ENCODE data around the gene ANKRD44.

Gene ANKRD44

GRCh38 chr2:197101519-197101918 is 209.1 kb downstream of the ANKRD44 start:
- DNase-seq, result no peak

- no peak for DNase-seq
Measured at GRCh38 chr2:197097578-197098366, 212.8 kb downstream of the ANKRD44 start.

- no peak for DNase-seq
Measured at GRCh38 chr2:197096649-197097048, 213.9 kb downstream of the ANKRD44 start.

- no peak for DNase-seq
Measured at GRCh38 chr2:197092431-197092830, 218.1 kb downstream of the ANKRD44 start.

- DNase-seq, result no peak
Measured at GRCh38 chr2:197090742-197091367, 219.7 kb downstream of the ANKRD44 start.

- no peak for DNase-seq
Measured at GRCh38 chr2:197089655-197090054, 220.9 kb downstream of the ANKRD44 start.

GRCh38 chr2:197088694-197089093 is 221.9 kb downstream of the ANKRD44 start:
- DNase-seq, result no peak

GRCh38 chr2:197086500-197086899 is 224.1 kb downstream of the ANKRD44 start:
- DNase-seq, result no peak

GRCh38 chr2:197085665-197086064 is 224.9 kb downstream of the ANKRD44 start:
- DNase-seq, result no peak

GRCh38 chr2:197081294-197081693 is 229.3 kb downstream of the ANKRD44 start:
- no peak for DNase-seq

- DNase-seq, result no peak
Measured at GRCh38 chr2:197080578-197081216, 229.9 kb downstream of the ANKRD44 start.

GRCh38 chr2:197079832-197080555 is 230.6 kb downstream of the ANKRD44 start:
- no peak for DNase-seq

- no peak for DNase-seq
Measured at GRCh38 chr2:197079414-197079813, 231.2 kb downstream of the ANKRD44 start.

- no peak for DNase-seq
Measured at GRCh38 chr2:197078535-197078934, 232.0 kb downstream of the ANKRD44 start.

GRCh38 chr2:197077336-197077735 is 233.2 kb downstream of the ANKRD44 start:
- DNase-seq, result no peak

- no peak for DNase-seq
Measured at GRCh38 chr2:197076652-197077051, 233.9 kb downstream of the ANKRD44 start.

GRCh38 chr2:197075754-197076337 is 234.7 kb downstream of the ANKRD44 start:
- no peak for DNase-seq

- no peak for DNase-seq
Measured at GRCh38 chr2:197075281-197075680, 235.3 kb downstream of the ANKRD44 start.

GRCh38 chr2:197073701-197074433 is 236.7 kb downstream of the ANKRD44 start:
- no peak for DNase-seq

- no peak for DNase-seq
Measured at GRCh38 chr2:197073270-197073669, 237.3 kb downstream of the ANKRD44 start.

- DNase-seq, result no peak
Measured at GRCh38 chr2:197072533-197072932, 238.0 kb downstream of the ANKRD44 start.

- DNase-seq, result no peak
Measured at GRCh38 chr2:197071790-197072436, 238.7 kb downstream of the ANKRD44 start.
